K562 (cell line): ENCODE data around the gene APOLD1. TPM values are rescaled to one million over a fixed set of nuclear protein-coding genes. Genes with fewer than 3 reads are reported as not detected.

Source experiments
- ARHGAP35 ChIP-seq: fragments of 450-650 bp; IDR thresholded peaks from 2 replicates; pipeline ENCODE4 v1.6.1; 2018; ENCODE audit not compliant: partially characterized antibody
- CTCF ChIP-seq, 3 experiments: IDR thresholded peaks in 2 of 3; conservative IDR thresholded peaks in 1 of 3; 2 replicates each; pipeline ENCODE4 v1.5.1; 2011 to 2012; ENCODE audit warnings: low read length in 3 of 3, mild to moderate bottlenecking in 3 of 3, control low read depth in 2 of 3, improper control_type of control experiment in 1 of 3, inconsistent platforms in 1 of 3, low read depth in 1 of 3, mixed read lengths in 1 of 3, moderate library complexity in 1 of 3; ENCODE audit not compliant: insufficient read depth in 2 of 3
- CXXC5 ChIP-seq: fragments of 250-450 bp; sonication (Bioruptor Pico); IDR thresholded peaks from 2 replicates; pipeline ENCODE4 v1.8.0; 2022; ENCODE audit warnings: inconsistent platforms, mild to moderate bottlenecking, moderate library complexity
- FOXJ2 ChIP-seq: fragments of 200-800 bp; sonication (Bioruptor generic); IDR thresholded peaks from 2 replicates; pipeline ENCODE4 v1.6.1; 2016; ENCODE audit warnings: missing genetic modification characterization, missing compliant biosample characterization
- GABPB1 ChIP-seq: sonication (generic); formaldehyde crosslinking; IDR thresholded peaks from 2 replicates; pipeline ENCODE4 v1.8.0; 2022; ENCODE audit warnings: mild to moderate bottlenecking, missing genetic modification reagents
- MAX ChIP-seq: sonication (generic); formaldehyde crosslinking; IDR thresholded peaks from 2 replicates; pipeline ENCODE4 v1.9.0; 2022; ENCODE audit warnings: mild to moderate bottlenecking, missing genetic modification reagents
- SUPT5H ChIP-seq: fragments of 450-650 bp; IDR thresholded peaks from 2 replicates; pipeline ENCODE4 v1.6.1; 2016
- ZNF589 ChIP-seq: fragments of 200-800 bp; sonication (Bioruptor generic); IDR thresholded peaks from 2 replicates; pipeline ENCODE4 v1.6.1; 2016; ENCODE audit warnings: low read depth, missing genetic modification characterization, missing compliant biosample characterization
- polyA plus RNA-seq, 8 experiments: library from polyadenylated mRNA; depleted of rRNA in 4 of 8; stranded (reverse) in 5 of 8; unstranded in 3 of 8; fragments of >200 nt; fragmentation: Nextera tagmentation in 2 of 8; fragmentation: Illumina TruSeq in 1 of 8; extraction: Ambion mirVana in 2 of 8; extraction: Trizol in 1 of 8; gene quantifications; 2 replicates each; pipeline versions ENCODE4 v1.2.1 to v1.2.3, GENCODE V29; 2011 to 2014; ENCODE audit warnings: inconsistent platforms in 1 of 8, missing spikeins in 1 of 8
- total RNA-seq, 7 experiments: library from RNA; depleted of rRNA in 6 of 7; stranded (reverse); fragments of >200 nt in 6 of 7; fragmentation: Illumina TruSeq in 2 of 7; extraction: Trizol in 2 of 7; gene quantifications; 2 replicates each; pipeline versions ENCODE4 v1.2.1 to v1.2.3, GENCODE V29; 2011 to 2021; ENCODE audit warnings: low replicate concordance in 1 of 7

Gene APOLD1
- total and polyA plus RNA-seq, 9 of the 15 experiments (the other 6 are each of a cell fraction or from before 2014, with no cell fraction given) = 0.28 to 1.1 (median 0.61) TPM

- TF ChIP-seq CTCF (IDR thresholded peaks at IDR 0.05 in 2 of 3, conservative IDR thresholded peaks at IDR 0.05 in 1 of 3; ENCODE audit: insufficient read depth in 2 of 3, low read depth in 1 of 3, low read length in 3 of 3) (peak in 1 of 3 experiments; percentile 8; a peak in 1 of 6 replicates), FOXJ2 (tag) (no peak), GABPB1 (CRISPR knock-in tag) (0 out of 2 replicates have a peak, but pooled peaks have one; percentile 27), MAX (CRISPR knock-in tag) (peak; percentile 76), ARHGAP35 (no peak), ZNF589 (CRISPR knock-in tag) (0 out of 2 replicates have a peak, but pooled peaks have one; percentile 42), CXXC5 (CRISPR knock-in tag) (peak; percentile 70), SUPT5H (peak; percentile 71)
- TF ChIP-seq, all 486 proteins: peak for 66
Observed at GRCh38 chr12:12786706-12787601, 1.5 kb downstream of the APOLD1 start (continued).
